SK-N-SH (cell line): Measurements from ENCODE around the gene CYP26C1.

Experiments used
- CHD2 ChIP-seq: fragments of 150-350 bp; IDR thresholded peaks from 2 replicates; pipeline ENCODE4 v1.6.1; 2018; ENCODE audit warnings: low read length; ENCODE audit not compliant: partially characterized antibody
- MXI1 ChIP-seq: IDR thresholded peaks from 2 replicates; pipeline ENCODE4 v1.6.1; 2012; ENCODE audit warnings: mild to moderate bottlenecking, low read depth, low read length, improper control_type of control experiment
- PBX3 ChIP-seq: IDR thresholded peaks from 2 replicates; pipeline ENCODE4; 2012
- POLR2AphosphoS5 ChIP-seq: IDR thresholded peaks from 2 replicates; pipeline ENCODE4 v1.6.1; 2012; ENCODE audit warnings: low read depth, low read length
- RAD21 ChIP-seq: IDR thresholded peaks from 2 replicates; pipeline ENCODE4 v1.6.1; 2012; ENCODE audit warnings: mild to moderate bottlenecking, low read length
- REST ChIP-seq: IDR thresholded peaks from 2 replicates; pipeline ENCODE4 v1.6.1; 2012; ENCODE audit warnings: mild to moderate bottlenecking, low read depth, low read length, moderate library complexity
- RFX5 ChIP-seq: IDR thresholded peaks from 2 replicates; pipeline ENCODE4 v1.6.1; 2012; ENCODE audit warnings: mild to moderate bottlenecking, improper control_type of control experiment, low read length
- RXRA ChIP-seq: IDR thresholded peaks from 2 replicates; pipeline ENCODE4 v1.4.0; 2012; ENCODE audit warnings: low read depth, mild to moderate bottlenecking, borderline replicate concordance
- TEAD4 ChIP-seq: IDR thresholded peaks from 2 replicates; pipeline ENCODE4 v1.4.0; 2012; ENCODE audit warnings: mild to moderate bottlenecking, borderline replicate concordance; ENCODE audit not compliant: insufficient read depth
- YY1 ChIP-seq: IDR thresholded peaks from 2 replicates; pipeline ENCODE4 v1.4.0; 2012; ENCODE audit warnings: low read depth, mild to moderate bottlenecking
- TF ChIP-seq, protein P1 (sequence below): IDR thresholded peaks from 2 replicates; pipeline ENCODE4 v1.4.0; 2012; ENCODE audit warnings: low read depth, borderline replicate concordance
- TF ChIP-seq, protein P2 (sequence below): fragments of 200-600 bp; sonication (generic); IDR thresholded peaks from 2 replicates; pipeline ENCODE4 v1.6.1; 2017; ENCODE audit warnings: antibody characterized with exemption, mild to moderate bottlenecking, moderate library complexity

- TF ChIP-seq POLR2AphosphoS5 (no peak), PBX3 (no peak), RXRA (no peak), RFX5 (no peak), MXI1 (no peak), TEAD4 (no peak), REST (no peak), CHD2 (no peak), RAD21 (no peak), YY1 (no peak)
- TF ChIP-seq, protein P1, sequence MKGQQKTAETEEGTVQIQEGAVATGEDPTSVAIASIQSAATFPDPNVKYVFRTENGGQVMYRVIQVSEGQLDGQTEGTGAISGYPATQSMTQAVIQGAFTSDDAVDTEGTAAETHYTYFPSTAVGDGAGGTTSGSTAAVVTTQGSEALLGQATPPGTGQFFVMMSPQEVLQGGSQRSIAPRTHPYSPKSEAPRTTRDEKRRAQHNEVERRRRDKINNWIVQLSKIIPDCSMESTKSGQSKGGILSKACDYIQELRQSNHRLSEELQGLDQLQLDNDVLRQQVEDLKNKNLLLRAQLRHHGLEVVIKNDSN, result no peak
- TF ChIP-seq, protein P2, sequence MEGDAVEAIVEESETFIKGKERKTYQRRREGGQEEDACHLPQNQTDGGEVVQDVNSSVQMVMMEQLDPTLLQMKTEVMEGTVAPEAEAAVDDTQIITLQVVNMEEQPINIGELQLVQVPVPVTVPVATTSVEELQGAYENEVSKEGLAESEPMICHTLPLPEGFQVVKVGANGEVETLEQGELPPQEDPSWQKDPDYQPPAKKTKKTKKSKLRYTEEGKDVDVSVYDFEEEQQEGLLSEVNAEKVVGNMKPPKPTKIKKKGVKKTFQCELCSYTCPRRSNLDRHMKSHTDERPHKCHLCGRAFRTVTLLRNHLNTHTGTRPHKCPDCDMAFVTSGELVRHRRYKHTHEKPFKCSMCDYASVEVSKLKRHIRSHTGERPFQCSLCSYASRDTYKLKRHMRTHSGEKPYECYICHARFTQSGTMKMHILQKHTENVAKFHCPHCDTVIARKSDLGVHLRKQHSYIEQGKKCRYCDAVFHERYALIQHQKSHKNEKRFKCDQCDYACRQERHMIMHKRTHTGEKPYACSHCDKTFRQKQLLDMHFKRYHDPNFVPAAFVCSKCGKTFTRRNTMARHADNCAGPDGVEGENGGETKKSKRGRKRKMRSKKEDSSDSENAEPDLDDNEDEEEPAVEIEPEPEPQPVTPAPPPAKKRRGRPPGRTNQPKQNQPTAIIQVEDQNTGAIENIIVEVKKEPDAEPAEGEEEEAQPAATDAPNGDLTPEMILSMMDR, result no peak
These were observed 27.9 kb downstream of the CYP26C1 start for GRCh38 chr10:93088466-93088865.
